Retina (tissue), 1 donor: Measurements from ENCODE around the gene YOD1.

Source experiments
- DNase-seq: peaks from one replicate; pipeline ENCODE4 v3.0.0-alpha.2; 2016

Gene YOD1

GRCh38 chr1:207051191-207051943, at the start of gene YOD1:
Gene YOD1 (minus strand): TSS chr1:207051208. CDS start chr1:207051030, 178 bp downstream.
- no peak for DNase-seq

- no peak for DNase-seq
These were observed 46.9 kb upstream of the YOD1 start for GRCh38 chr1:207097871-207098324.

DNA sequence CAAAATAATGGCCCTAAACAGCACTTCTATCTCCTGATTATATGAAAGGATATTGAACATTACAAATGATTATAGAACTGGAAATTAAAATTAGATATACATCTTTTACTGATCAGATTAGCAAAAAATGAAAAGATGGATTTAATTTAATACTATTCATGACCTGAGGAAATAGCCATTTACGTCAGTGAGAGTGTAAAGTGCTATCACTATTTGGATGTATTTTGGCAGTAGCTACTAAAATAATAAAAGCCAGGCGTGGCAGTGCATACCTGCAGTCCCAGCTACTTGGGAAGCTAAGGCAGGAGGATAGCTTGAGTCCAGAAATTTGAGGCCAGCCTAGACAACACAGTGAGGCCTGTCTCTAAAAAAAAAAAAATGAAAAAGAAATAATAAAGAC, 42.9 kb upstream of the YOD1 start:
- DNase-seq: no peak

DNA sequence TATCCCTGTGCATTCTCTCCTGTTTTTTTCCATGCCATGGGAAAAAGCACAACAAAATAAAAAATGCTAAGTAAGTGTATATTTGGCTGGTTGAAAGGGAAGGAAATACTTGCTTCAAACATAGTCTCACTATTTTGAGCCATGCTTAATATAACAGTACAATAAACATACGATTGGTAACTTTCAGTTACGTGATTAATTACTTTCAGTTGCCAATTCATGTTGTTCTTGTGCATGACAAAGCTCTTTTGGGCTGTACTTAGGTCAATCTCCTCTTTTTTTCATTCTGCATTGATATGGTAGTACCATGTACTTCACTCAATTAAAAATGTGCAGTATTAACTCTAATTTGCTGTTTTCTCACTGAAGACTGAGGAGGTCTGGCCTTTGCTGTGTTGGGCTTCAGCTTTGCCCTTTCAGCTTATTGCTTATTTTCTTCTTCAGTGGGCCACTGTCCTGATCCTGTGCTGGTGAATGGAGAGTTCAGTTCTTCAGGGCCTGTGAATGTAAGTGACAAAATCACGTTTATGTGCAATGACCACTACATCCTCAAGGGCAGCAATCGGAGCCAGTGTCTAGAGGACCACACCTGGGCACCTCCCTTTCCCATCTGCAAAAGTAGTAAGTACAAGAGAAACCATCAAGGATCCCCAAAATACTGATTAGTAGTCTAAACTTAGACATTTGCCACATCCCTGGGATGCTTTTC, 40.3 kb upstream of the YOD1 start:
- DNase-seq: no peak

DNA sequence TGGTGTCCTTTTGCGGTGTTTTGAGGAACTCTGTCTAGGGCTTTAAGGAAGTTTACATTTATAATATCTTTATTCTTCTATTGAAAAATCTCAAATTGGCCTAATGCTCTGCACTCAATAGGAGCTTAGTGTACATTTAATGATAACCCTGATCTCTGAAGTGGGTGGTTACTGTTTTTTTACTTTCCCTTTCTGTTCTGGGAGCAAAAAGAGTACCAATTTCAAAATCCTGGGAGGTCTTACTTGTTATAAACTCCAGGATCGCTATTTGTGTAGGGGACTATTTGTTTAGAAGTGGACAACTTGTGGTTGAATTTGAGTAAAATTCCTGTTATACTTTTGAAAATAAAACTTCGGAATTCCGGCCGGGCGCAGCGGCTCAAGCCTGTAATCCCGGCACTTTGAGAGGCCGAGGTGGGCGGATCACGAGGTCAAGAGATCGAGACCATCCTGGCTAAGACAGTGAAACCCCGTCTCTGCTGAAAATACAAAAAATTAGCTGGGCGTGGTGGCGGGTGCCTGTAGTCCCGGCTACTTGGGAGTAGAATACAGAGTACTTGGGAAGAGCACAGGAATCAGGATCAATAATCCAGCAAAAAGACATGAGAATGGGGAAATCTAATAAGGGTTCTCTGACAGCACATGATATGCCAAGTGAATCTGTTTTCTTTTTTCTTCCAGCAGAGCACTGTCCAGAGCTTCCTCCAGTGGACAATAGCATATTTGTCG, 38.8 kb upstream of the YOD1 start:
- DNase-seq: no peak

DNA sequence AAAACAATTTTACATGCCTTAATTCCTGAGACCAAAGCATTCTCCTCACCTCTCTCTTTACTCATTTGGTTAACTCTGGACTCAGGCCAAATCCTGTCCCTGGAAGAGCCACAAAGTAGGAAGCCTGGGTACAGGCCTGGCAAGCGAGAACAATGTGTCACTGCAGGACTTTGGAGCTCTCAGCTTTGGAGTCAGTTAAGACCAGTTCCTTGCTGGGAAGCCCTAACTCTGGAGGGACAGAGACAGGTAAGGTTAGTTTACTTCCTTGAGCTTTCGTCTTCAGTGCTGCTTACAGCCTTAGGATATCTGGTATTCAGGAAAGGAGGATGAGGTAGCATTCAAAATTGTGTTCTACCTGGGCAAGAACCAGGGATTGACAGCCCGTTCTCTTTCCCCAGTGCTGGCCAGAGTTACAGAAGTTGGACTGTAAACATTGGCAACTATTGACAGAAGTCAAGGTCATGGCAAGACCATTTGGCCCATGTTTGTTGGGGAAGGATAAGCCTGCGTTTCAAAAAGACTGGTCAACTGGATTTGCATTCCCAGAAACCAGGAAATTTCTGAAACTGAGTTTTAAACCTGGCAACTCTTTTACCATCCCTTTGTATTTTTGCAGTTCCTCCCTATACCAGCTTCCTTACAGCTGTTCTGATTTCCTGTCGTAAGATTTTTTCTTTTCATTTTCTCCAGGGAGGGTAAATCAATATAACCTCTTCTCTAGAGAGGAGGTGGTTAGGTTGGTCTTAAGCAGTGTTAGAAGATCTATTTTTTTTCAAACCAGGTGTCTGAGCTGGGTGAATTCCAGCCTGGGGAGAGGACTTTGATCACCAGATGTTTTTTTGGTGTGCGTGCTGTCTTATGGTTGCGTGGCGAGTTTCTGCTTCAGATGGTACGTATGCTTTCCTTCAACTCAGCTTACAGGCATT, 38.0 kb upstream of the YOD1 start, which contains the start of gene C4BPB:
Gene C4BPB (plus strand): TSS at position 160 of the 926 bp plus-strand sequence. CDS start 672 bp downstream, at position 832.
- no peak for DNase-seq

DNA sequence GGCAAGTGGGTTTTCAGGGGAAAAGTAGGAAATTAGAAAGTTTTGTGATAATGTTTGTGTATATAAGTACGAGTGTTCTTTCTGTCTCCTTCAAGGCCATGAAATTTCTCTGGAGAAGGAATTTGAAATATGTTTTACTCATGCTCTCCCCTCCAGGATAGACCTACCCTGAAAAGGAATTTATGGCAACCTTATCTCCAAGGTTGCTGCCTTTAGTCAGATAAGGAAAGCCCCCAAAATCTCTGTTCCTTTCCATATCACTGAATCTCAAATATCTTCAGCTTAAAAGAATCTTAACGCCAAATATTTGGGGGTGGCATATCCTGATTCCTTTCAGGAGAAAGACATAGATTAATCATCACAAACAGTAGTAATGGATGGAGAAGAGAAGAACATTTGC, 37.2 kb upstream of the YOD1 start:
- no peak for DNase-seq

- DNase-seq: no peak
These were observed 34.9 kb upstream of the YOD1 start for GRCh38 chr1:207085887-207086286.

DNA sequence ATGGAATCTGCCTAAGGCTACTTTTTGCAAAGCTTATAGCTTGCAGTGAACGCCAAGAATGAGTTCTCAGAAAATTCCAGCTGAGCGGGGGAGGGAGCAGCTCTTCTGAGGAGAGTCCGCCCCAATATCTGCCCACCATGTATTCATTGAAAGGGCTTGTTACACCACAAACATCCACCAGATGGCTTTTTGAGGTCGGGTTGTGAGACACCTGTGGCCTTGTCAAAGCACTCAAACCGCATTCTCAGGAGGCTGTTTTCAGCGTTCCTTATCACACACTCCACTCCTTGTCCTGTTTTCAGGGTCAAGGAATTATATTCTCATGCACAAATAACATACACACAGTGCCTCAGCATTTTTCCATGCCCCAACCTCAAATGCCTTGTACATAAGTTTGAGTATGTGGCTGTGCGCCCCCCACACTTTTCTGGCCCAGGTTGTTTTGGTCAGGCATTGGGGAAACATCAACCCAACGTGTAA, 33.7 kb upstream of the YOD1 start:
- DNase-seq: peak; percentile 61

DNA sequence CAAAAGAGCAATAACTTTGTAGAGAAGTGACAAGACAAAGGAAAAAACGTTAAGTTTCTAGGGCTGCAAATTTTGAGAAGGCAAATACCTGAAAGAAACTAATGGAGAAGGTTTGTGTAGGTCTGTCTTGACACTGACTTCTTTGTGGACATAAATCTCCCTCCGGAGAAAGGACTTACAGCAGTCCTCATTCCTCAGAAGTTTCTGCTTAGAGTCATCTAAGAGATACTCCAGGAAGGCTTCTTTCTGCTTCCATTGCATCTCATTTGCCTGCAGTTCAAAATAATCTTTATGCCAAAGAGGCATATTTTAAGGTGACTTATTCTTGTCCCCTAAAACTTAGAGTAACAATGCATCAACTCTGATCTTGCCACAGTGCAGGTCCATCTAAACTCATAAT, 33.2 kb upstream of the YOD1 start:
- no peak for DNase-seq

GRCh38 chr1:207081806-207082205, 30.8 kb upstream of the YOD1 start:
- DNase-seq: no peak

- DNase-seq: no peak
These were observed 30.1 kb upstream of the YOD1 start for GRCh38 chr1:207081088-207081487.

DNA sequence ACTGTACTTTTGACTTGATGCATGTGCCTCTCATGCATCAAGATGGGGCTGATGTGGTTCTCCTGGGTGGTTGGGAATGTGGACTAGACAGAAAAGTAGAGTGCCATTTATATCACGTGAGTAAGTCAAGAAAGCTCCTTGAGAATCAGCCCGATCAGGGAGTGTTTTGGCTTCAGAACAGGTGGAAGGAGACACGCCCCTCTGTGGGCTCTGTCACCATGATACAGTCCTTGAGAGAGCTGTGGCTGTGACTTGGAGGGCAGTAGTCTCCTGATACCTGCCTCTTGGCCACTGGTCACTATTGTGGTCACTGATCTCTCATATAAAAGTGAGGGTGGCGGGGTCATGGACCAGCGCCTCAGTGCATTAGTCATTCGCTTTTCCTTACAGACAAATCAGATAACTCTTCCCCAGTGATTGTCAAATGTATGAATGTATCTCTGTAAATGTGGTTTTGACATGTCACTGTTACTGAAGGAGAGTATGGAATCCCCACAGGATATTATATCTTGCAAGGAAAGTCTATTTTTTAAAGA, 28.8 kb upstream of the YOD1 start:
- DNase-seq: no peak

GRCh38 chr1:207078578-207079132, 27.6 kb upstream of the YOD1 start:
- no peak for DNase-seq

DNA sequence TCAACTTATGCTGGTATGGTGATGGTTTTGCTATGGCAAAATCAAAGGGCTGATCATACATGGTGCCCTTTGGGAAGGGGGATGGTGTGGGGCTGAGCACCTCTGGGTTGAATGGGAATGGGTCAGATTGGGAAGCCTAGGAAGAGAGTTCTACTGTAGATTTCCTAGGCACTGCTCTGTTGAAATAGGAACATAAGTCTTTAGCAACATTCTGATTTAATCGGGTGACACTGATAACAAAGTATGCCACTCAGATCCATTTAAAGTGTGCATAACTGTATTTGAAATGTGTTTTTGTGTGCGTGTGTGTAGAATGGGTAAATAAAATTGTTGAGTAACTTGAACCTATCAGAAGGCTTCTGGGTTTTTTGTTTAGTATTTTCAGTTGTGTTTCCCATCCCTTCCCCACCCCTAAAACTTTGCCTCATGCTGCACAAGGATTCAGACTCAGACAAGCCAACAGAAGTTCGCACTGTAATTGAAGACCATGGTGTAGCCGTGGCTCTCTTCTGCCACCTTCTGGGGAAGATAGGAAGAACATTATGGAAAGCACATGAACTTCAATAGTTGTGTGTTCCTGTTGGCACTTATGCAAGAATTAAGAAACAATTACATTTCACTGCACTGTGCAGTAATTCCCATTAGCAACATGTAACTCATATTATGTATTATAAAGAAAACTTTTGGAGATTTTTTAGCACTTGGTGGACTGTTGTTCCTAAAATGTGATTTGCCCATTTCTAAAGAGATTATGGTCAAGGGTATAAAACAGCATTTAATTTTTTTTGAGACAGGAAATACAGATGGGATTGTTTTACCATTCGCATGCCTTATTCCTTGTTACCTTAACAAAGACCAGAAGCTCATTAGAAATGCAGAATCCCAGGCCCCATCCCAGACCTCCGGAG, 26.7 kb upstream of the YOD1 start:
- DNase-seq: peak; percentile 56

DNA sequence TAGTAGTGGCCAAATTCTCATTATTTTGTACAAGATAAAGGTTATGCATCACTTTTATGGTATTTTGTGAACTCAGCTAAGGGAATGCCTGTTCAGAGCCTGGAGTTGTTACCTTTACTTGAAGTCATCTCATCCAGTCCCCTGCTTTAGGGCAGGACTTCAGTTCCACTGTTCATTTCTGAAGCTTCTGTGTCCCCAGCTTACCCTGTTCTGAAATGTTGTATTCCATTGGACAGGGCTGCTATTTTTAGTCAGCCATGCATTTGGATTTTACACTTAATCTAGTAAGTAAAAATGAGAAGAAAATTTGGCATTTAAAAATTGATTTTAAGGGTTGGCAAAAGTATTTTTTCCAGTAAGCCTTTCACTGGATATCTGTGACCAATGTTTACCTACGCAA, 26.0 kb upstream of the YOD1 start:
- no peak for DNase-seq

GRCh38 chr1:207076181-207076955, 25.4 kb upstream of the YOD1 start:
- no peak for DNase-seq

DNA sequence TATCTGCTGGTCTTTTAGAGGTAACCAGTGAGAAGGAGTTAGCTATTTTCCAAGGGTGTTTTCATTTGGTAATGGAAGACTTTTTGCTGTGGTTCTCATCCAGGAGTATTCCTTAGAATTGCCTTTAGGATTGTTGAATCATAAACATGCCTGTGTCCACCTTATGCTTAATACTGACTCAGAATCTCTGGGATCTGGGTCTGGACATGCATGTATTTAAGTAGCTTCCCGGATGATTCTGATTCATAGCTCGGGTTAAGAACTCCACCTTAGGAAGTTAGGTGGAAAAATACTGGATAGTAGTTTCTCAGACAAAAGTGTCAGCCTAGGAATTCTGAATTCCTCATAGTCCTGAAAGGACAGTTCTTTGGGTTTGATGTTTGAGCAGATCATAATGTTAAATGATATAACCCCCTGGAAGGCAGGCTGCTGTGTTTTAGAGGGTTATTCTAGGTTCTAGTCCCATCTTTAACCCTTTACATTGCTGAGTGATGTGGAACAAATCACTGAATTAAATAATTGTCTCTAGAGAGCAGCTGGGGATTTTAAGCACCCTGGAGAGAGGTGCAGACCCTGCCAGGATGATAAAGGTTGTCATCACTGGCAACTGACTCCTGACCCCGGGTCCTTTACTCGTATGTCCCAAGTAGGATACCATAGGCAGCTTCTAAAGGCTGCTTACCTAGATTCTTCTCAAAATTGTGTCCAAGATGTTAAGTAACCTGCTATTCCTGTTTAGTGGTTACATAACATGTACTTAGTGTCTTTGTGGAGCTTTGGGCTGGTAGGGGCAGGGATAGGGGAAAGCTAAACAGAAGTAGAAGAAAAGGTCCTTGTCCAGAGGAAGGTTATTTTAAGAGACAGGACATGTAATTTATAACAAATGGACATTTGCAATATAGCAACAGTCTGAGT, 23.2 kb upstream of the YOD1 start:
- no peak for DNase-seq

DNA sequence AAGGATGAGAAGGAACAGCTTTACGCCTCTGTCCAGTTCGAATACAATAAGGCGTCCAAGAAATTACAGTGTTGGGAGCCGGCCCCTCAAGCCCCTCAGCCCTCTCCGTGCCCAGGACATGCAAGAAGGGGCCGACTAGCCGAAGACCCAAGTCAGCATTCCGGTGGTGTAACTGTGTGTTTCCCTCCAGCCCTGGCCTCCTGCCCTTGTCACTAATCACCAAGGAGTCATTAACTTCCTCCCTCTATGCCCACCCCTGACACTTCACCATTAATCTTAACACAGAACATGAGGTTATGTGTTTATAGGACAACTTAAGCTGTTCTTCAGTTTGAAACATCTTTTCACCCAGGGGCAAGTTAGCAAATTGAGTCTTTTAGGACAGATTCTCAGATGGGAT, 21.2 kb upstream of the YOD1 start:
- DNase-seq: no peak
